GM19324 (cell line): Measurements from ENCODE around the gene PIWIL1.

ENCODE experiments used
- ATAC-seq: cut with Tn5 transposase; IDR thresholded peaks from one replicate; pipeline ENCODE4 v1.9.1; 2021; ENCODE audit warnings: mild to moderate bottlenecking, moderate library complexity; ENCODE audit not compliant: unreplicated experiment, low FRiP score

Gene PIWIL1

DNA sequence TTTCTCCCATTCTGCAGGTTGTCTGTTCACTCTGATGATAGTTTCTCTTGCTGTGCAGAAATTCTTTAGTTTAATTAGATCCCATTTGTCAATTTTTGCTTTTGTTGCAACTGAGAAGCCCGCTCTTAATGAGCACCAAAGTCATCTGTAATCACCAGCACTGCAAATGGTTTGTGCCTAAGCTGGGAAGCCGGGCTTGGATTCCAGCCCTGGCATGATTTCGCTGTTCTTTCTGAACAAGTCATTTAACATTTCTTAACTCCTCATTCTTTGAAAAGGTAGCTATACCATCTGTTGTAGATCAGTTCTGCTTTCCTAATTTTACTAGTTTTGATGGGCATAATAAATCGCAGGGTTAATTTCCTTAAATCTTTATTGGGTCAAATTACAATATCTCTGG is 32.1 kb downstream of the PIWIL1 start:
- ATAC-seq, result no peak

DNA sequence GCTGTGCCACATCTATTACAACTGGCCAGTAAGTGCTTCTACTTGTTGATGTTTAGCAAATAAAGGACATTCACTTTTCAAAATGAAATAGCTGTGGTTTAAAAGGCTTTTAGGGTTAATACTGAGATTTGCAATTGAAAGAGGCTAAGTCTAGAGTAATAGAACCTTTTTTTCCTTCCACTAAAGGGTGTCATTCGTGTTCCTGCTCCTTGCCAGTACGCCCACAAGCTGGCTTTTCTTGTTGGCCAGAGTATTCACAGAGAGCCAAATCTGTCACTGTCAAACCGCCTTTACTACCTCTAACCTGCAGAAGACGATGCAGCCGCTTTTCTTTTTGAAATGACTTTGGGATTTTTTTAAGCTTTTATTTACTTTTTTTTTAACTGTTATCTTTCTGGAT is 33.6 kb downstream of the PIWIL1 start:
- no peak for ATAC-seq

DNA sequence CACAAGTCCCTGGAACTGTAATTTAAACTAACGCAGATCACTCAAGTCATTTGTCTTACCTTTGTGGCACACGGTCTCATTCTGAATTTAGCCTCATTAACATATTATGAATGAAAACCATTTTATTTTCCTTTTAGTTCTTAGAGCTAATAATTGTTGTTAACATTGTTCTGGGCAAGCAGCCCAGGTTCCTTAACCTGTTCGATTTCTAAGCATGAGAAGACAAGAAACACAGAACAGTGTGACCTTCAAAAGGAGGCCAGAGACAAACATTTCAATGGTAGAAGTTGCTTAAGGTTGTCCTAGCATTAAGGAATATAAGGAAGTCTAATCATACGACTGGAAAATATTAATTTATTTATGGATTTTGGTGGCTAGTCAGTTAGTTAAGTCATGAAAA is 35.2 kb downstream of the PIWIL1 start:
- no peak for ATAC-seq

DNA sequence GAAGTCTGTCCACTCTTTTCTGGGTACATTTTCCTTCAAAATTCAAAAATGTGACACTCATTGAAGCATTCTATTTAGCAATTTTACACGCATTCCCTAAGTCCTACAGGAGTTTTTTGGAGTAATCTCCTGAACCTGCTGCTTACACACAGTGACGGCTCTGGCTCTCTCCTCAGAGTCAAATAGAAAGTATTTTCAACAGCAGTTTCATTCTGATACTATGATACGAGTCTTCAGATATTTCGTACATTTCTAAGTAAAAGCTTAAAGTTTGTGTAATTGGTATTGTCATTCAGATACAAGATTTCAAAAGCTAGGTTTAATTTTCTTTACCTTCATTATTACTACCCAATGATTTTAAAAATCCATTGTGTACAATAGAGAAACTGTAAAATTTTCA is 36.4 kb downstream of the PIWIL1 start:
- ATAC-seq, result no peak

- ATAC-seq, result no peak
Observed at GRCh38 chr12:130375296-130376287, 37.9 kb downstream of the PIWIL1 start.

DNA sequence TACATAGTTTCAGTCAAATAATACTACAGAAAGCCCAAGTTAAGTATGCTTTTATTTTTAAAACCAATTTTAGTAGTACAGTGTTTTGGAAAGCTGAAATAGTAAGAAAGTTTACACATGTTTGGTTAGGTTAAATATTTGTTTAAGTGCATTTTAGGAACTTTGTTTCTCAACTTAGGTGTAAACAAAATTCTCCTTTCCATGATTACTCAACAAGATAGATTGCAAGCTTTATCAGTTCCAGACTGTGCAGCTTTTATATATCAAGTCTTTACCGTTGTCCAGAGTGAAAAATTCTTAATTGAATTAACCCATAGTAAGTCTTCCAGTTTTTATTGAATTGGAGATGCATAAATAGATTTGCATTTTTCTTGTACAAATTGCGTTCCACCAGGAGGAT is 45.1 kb downstream of the PIWIL1 start:
- no peak for ATAC-seq

- no peak for ATAC-seq
Observed at GRCh38 chr12:130384234-130384633, 46.5 kb downstream of the PIWIL1 start.

DNA sequence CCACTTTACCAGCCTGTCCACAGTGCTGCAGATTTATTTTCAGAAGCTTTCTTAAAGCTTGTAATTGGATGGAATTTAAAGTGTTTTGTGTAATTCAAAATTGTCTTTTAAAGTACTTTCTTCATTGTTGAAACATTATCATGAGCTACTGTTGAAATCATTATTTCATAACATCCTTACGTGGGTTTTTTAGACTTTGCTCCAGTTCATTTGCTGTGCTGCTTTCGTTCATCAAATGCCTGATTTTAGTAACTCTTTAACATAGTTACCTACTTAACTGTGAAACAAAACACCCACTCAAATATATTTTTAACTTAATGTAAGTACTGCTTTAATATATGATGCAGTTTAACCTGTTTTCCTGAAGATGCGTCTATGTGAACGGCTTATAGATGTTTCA is 47.5 kb downstream of the PIWIL1 start:
- ATAC-seq, result no peak

- no peak for ATAC-seq
Observed at GRCh38 chr12:130391186-130391585, 53.5 kb downstream of the PIWIL1 start.

DNA sequence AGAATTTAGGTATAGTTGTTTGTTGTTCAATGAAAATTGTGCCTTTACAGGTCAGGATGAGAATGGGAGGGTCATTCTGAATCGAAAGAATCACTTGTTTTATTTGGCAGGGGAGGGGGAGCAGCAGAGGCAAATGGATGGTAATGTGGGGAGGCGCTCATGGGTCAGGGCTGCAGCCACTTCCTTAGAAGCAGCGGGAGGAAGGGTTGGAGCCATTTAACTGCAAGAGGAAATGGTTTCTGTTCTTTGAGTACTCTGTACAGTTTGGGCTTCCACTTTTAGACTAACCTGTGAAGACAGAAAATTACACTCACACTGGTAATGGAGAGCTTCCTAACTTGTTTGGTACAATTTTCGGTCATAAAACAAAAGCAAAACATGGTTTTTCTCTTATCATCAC is 57.2 kb downstream of the PIWIL1 start:
- no peak for ATAC-seq

DNA sequence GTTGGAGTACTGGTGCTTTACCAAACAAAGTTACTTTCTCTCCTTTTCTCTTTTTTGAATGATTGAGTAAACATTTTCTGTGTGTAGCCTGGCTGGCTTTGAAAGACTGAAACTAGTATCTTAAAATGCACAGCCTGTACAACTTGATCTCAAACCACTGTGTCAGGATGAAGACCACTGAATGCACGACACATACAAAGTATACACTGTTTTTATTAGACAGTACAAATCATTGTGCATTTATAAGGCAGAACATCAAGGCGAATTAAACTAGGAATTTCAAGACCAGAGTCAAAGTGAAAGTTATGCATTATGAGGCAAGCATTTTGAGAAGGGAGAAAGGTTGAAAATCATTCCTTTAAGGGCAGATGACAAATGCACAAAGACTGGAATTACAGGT is 59.0 kb downstream of the PIWIL1 start:
- no peak for ATAC-seq

GRCh38 chr12:130398100-130398848 is 60.6 kb downstream of the PIWIL1 start:
- ATAC-seq, result no peak

- ATAC-seq, result no peak
Observed at GRCh38 chr12:130401703-130402102, 64.0 kb downstream of the PIWIL1 start.

- no peak for ATAC-seq
Observed at GRCh38 chr12:130405332-130405731, 67.6 kb downstream of the PIWIL1 start.

DNA sequence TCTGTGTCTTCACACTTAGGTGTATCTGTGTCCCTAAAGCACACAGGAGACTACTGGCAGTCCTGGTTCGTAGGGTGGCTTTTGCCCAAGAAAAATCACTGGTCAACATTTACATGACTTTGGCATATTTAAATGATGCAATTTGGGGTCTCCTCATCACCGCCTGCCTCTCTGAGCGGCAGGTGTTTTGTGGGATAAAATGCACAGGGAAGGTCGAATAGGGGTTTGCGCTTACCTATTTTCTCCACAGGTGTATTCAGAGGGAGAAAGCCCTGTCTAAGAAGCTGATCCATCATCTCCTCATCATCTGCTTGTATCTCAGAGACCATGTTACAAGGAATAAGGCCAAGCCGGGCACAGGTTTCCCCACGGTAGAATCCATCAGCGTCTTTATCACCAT is 74.7 kb downstream of the PIWIL1 start:
- ATAC-seq, result no peak

DNA sequence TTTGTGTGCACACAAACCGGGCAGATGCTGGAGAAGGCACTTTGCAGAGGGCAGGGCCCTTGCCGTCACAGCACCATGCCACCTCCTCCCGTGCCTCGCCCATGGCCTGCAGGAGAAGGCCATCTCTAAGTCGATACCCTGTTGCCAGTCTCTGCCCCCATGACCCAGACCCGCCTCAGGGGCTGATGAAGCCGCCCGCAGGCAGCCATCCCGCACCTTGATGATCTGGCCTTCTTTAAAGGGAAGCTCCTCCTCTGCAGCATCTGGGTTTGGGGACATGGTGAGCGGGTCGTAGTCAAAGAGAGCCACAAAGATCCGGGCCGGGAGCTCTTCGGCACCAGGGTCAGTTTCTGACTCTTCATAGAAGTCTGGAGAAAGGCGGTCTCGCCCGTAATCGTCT is 76.2 kb downstream of the PIWIL1 start:
- no peak for ATAC-seq

DNA sequence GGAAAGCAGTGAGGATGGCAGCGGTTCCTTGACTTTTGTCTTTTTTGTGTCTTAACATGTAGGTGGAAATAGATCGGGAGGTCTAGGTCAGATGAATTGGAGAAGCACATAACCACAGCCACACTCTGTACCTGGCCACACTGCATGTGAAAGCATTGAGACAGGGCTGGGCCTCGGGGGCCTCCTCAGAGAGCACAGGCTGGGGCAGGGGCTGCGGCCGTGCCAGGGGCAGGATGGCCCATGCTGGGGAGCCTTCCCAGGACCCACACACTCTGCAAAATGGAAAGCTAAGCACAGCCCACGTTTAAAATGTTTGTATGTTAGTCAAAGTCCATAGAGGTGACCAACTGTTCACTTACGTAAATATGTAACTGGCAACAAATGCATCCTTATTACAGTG is 76.7 kb downstream of the PIWIL1 start:
- no peak for ATAC-seq

DNA sequence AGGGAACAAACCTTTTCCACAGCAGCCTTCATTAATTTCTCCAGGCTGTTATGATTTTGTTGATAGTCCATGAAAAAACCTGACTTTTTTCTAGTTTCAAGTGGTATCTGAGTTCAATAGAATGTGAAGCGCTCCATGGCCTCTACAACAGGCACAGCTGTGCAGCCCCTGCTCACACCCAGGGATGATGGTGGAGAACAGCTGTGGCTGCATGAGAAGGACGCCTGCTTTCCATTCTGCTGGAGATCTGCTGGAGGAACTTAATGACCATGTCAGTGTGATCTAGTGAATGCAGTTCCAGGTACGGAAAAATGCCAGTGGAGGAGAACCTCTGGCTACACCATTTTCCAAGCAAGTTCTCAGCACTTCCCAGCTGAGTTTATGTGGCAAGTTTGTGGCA is 80.6 kb downstream of the PIWIL1 start:
- no peak for ATAC-seq

DNA sequence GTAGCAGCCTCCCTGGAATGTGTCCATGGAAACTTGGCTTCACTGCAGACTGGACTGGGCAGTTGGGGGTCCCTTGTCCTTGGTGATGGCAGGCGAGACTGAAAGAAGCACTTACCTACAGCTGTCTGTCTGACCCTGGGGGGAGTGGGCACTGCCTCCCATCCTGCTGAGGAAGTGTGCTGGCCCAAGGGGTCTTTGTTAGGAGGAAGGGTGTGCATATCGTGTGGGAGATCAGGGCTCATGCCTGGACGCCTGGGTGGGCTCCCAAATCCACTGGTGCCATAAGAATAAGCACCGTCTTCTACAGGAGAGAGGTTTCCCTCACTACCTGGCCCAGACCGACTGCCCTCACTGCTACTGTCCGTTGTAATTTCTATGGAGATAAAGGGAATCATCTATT is 81.4 kb downstream of the PIWIL1 start:
- no peak for ATAC-seq

- no peak for ATAC-seq
Observed at GRCh38 chr12:130420071-130420470, 82.4 kb downstream of the PIWIL1 start.

DNA sequence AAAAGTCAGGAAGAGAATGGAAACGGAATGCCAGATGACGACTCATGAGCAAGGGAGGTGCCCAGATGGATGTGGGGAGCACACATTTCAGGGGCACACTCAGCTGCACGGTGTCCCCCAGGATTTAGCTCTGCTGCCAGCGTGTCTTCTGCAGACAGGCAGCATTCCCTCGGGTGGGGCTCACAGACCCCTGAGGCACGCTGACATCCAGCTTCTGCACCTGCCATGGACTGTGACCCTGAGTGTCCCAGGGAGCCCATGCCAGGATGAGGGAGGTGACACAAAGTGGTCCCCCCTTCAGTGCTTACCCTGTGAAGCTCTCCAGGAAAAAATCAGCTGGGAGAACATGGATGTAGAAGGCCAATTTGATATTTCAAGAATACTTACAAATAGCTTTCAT is 84.2 kb downstream of the PIWIL1 start:
- no peak for ATAC-seq
